HFFc6 (cell line): ENCODE measurements around the gene MAB21L1. TPM values are rescaled to one million over a fixed set of nuclear protein-coding genes. Genes with fewer than 3 reads are reported as not detected.

Source experiments
- DNase-seq: peaks from one replicate; pipeline ENCODE4 v3.0.0-alpha.2; 2018
- H3K27ac Mint-ChIP-seq: 2 replicates; pipeline ENCODE4 v1.8.0; 2020; ENCODE audit warnings: mild to moderate bottlenecking, mixed read lengths
- H3K27me3 Mint-ChIP-seq: 2 replicates; pipeline ENCODE4 v1.8.0; 2021; ENCODE audit warnings: mild to moderate bottlenecking, moderate library complexity, mixed read lengths; ENCODE audit not compliant: insufficient read depth
- H3K36me3 Mint-ChIP-seq: 2 replicates; pipeline ENCODE4 v1.8.0; 2021; ENCODE audit warnings: low read depth, mixed read lengths
- H3K4me1 Mint-ChIP-seq: 2 replicates; pipeline ENCODE4 v1.8.0; 2020; ENCODE audit warnings: low read depth, mixed read lengths
- H3K4me3 Mint-ChIP-seq: 2 replicates; pipeline ENCODE4 v1.8.0; 2020; ENCODE audit warnings: mild to moderate bottlenecking, moderate library complexity, mixed read lengths
- H3K9me3 Mint-ChIP-seq: 2 replicates; pipeline ENCODE4 v1.8.0; 2020; ENCODE audit warnings: mild to moderate bottlenecking, mixed read lengths
- total RNA-seq, 6 experiments: library from RNA; stranded (reverse); fragmentation: NEBNext Ultra II Directional; extraction: Animal tissue kit (Norgen Biotek cat#: 25700); gene quantifications; 2 replicates in 1 of 6; 3 replicates in 5 of 6; pipeline ENCODE4 v1.2.3, GENCODE V29; 2021
- TF ChIP-seq, protein P1 (sequence below): fragments of 200-600 bp; sonication (generic); IDR thresholded peaks from 2 replicates; pipeline ENCODE4 v1.5.0; 2021; ENCODE audit warnings: antibody characterized with exemption, mild to moderate bottlenecking

MAB21L1 gene
- total RNA-seq, 6 experiments from 2014 or later = 40.1 to 49.0 (median 44.8) TPM

GRCh38 chr13:35485424-35485823, 8.9 kb upstream of the MAB21L1 start:
- peaks cover 51% of the 10 kb centered on the region for H3K4me1 Mint-ChIP-seq
- no peaks in the 10 kb centered on the region for H3K36me3 Mint-ChIP-seq

DNA sequence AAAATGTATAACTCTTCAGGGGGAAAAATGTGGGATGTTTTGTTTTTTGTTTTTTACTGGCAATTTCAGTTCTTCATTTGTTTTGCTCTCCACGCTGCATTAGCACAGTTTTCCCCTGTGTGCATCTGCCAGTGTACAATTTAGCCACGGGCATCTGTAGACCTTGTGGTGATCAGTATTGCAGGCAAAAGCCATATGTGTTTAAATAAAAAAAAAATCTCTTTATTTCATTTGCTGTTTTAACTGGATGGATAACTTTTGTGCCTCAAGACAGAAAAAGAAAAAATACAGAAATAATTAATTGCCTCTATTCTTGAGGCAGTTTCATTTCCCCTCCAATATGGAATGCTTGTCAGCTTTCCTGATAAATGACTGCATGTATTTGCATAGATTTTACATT, 7.9 kb upstream of the MAB21L1 start:
- H3K27me3 Mint-ChIP-seq = no peaks in the 10 kb centered on the region
- H3K4me3 Mint-ChIP-seq = peak overlapping the region; percentile 77
- TF ChIP-seq, protein P1, sequence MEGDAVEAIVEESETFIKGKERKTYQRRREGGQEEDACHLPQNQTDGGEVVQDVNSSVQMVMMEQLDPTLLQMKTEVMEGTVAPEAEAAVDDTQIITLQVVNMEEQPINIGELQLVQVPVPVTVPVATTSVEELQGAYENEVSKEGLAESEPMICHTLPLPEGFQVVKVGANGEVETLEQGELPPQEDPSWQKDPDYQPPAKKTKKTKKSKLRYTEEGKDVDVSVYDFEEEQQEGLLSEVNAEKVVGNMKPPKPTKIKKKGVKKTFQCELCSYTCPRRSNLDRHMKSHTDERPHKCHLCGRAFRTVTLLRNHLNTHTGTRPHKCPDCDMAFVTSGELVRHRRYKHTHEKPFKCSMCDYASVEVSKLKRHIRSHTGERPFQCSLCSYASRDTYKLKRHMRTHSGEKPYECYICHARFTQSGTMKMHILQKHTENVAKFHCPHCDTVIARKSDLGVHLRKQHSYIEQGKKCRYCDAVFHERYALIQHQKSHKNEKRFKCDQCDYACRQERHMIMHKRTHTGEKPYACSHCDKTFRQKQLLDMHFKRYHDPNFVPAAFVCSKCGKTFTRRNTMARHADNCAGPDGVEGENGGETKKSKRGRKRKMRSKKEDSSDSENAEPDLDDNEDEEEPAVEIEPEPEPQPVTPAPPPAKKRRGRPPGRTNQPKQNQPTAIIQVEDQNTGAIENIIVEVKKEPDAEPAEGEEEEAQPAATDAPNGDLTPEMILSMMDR = no peak
- H3K36me3 Mint-ChIP-seq = no peaks in the 10 kb centered on the region
- peak overlapping the region; percentile 24; the same call in 1 of the 2 replicates for H3K27ac Mint-ChIP-seq
- H3K4me1 Mint-ChIP-seq = peaks cover 51% of the 10 kb centered on the region
- no peaks in the 10 kb centered on the region for H3K9me3 Mint-ChIP-seq
- DNase-seq = no peak

More at GRCh38 chr13:35485424-35485823, 8.9 kb upstream of the MAB21L1 start:
- H3K27ac Mint-ChIP-seq = no peak overlapping the region
- 0 out of 2 replicates have a peak overlapping the region, but pooled peaks have one; percentile 13 for H3K4me3 Mint-ChIP-seq
- no peaks in the 10 kb centered on the region for H3K27me3 Mint-ChIP-seq
- H3K9me3 Mint-ChIP-seq = no peaks in the 10 kb centered on the region
- TF ChIP-seq, protein P1 = no peak
- DNase-seq = no peak

GRCh38 chr13:35483761-35484160, 7.3 kb upstream of the MAB21L1 start:
- Mint-ChIP-seq H3K4me1 (peaks cover 52% of the 10 kb centered on the region), H3K36me3 (no peaks in the 10 kb centered on the region), H3K4me3 (peak overlapping the region; percentile 77; the same call in 1 of the 2 replicates), H3K9me3 (no peaks in the 10 kb centered on the region), H3K27me3 (no peaks in the 10 kb centered on the region), H3K27ac (peak overlapping the region; percentile 53; the same call in 1 of the 2 replicates)
- TF ChIP-seq, protein P1 = no peak
- DNase-seq = no peak

DNA sequence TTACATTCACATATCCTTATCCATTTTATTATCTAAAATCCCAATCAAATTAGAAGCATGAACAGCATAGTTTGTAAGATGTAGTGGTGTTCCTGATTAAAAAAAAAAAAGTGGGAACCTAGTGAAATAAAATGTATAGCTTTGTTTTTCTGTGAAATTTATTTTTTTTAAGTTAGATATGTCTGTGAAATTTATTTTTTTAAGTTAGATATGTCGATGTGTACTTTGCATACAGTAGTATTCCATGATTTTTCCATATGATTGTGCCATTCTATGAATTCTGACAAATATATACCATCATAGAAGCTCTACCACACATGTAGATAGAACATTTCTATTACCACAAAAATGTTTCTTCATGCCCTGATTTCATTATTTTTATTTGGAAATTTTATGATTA, 6.0 kb upstream of the MAB21L1 start:
- H3K27ac Mint-ChIP-seq = peak overlapping the region; percentile 49; the same call in 1 of the 2 replicates
- no peak for DNase-seq

DNA sequence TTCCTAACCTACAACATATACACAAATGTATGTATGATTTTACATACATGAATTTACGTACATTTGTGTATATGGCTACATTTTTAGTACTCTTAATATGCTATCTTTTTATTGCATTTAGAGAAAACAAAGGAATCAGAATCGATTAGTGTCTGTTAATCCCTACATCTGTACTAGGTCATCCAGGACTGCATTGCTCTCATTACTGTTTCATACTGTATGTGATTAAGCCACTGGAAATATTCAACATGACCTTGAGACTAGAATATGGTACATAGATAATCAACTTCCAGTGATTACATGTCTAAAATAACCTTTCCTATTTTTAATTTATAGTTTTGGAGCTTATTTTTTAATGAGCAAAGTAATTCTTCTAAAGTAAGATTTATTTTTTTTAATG, 5.3 kb upstream of the MAB21L1 start:
- Mint-ChIP-seq H3K4me3 (no peak overlapping the region), H3K27ac (no peak overlapping the region), H3K9me3 (no peaks in the 10 kb centered on the region), H3K27me3 (no peaks in the 10 kb centered on the region; the same call in 1 of the 2 replicates), H3K36me3 (peaks cover 15% of the 10 kb centered on the region), H3K4me1 (peaks cover 68% of the 10 kb centered on the region)
- TF ChIP-seq, protein P1 = no peak
- DNase-seq = no peak

More for the DNA sequence above, 6.0 kb upstream of the MAB21L1 start:
- H3K4me1 Mint-ChIP-seq = peaks cover 61% of the 10 kb centered on the region
- H3K4me3 Mint-ChIP-seq = no peak overlapping the region
- H3K9me3 Mint-ChIP-seq = no peaks in the 10 kb centered on the region
- H3K36me3 Mint-ChIP-seq = peaks cover 8% of the 10 kb centered on the region
- no peaks in the 10 kb centered on the region; the same call in 1 of the 2 replicates for H3K27me3 Mint-ChIP-seq
- TF ChIP-seq, protein P1 = no peak

DNA sequence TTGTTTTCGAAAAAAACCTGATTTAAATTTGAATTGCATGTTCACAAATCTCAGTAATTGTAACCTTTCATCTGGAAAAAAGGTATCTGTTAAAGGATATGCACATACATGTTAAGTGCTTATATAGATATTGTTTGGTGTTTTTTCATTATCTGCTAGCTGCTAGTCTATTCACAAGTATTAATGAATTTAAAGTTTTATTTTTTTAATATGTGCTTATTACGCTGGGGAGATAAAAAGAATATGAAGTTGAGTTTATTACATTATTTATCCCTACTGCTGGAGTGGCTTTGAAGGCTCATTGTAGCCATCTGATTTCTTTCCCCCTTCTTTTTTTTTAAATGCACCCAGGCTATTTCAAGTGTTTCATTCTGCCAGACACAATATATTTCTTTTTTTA, 3.9 kb upstream of the MAB21L1 start:
- Mint-ChIP-seq H3K4me3 (peak overlapping the region; percentile 92), H3K4me1 (peaks cover 67% of the 10 kb centered on the region), H3K27me3 (peaks cover 7% of the 10 kb centered on the region), H3K27ac (peak overlapping the region; percentile 95), H3K9me3 (peaks cover 4% of the 10 kb centered on the region), H3K36me3 (peaks cover 29% of the 10 kb centered on the region)
- DNase-seq = no peak
- TF ChIP-seq, protein P1 = no peak
